Progenitor cell of endocrine pancreas (in vitro differentiated cells): ENCODE data around the gene STK32A. TPM values are rescaled to one million over a fixed set of nuclear protein-coding genes. Genes with fewer than 3 reads are reported as not detected.

Experiments used
- DNase-seq: peaks from one replicate; pipeline ENCODE4 v3.0.0; 2021; ENCODE audit warnings: low spot score; ENCODE audit not compliant: unreplicated experiment
- H3K27ac Mint-ChIP-seq: 2 replicates; pipeline ENCODE4 v1.8.0; 2021; ENCODE audit warnings: mild to moderate bottlenecking, moderate library complexity, mixed read lengths
- H3K27me3 Mint-ChIP-seq: 2 replicates; pipeline ENCODE4 v1.8.0; 2021; ENCODE audit warnings: mixed read lengths
- H3K36me3 Mint-ChIP-seq: 2 replicates; pipeline ENCODE4 v1.8.0; 2022; ENCODE audit warnings: mixed read lengths; ENCODE audit not compliant: insufficient read depth
- H3K4me1 Mint-ChIP-seq: 2 replicates; pipeline ENCODE4 v1.8.0; 2021; ENCODE audit warnings: low read depth, mixed read lengths
- H3K4me3 Mint-ChIP-seq: 2 replicates; pipeline ENCODE4 v1.8.0; 2021; ENCODE audit warnings: low read depth, mild to moderate bottlenecking, moderate library complexity, mixed read lengths
- H3K9me3 Mint-ChIP-seq: 2 replicates; pipeline ENCODE4 v1.8.0; 2021; ENCODE audit warnings: low read depth, mixed read lengths
- total RNA-seq: library from RNA; stranded (reverse); gene quantifications from 2 replicates; pipeline ENCODE4 v1.2.1, GENCODE V29; 2021
- TF ChIP-seq, protein P1 (sequence below): fragments of 200-600 bp; sonication (generic); IDR thresholded peaks from one replicate; pipeline ENCODE4 v1.5.0; 2021; ENCODE audit warnings: antibody characterized with exemption, mild to moderate bottlenecking; ENCODE audit not compliant: unreplicated experiment

The STK32A gene
- total RNA-seq, 1 donor from 2014 or later, result 1.3 TPM

DNA sequence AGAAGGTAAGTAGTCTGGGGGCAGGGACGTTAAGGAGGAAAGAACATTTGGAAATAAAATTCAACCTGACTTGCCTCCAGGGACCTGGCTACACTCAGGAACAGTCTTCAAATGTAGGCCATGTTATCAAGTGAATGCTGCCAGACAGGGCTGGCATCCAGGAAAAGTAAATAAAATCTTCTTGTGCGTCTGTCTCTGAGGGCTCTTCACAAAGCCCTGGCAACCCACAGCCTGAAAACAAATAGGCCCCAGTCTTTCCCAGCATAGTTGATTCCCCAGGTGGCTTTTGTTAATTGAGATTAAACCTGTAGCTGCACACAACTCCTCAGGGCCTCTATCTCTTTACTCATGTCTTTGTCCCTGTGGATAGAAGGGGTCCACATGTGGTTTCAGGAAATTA is 55.4 kb downstream of the STK32A start:
- Mint-ChIP-seq H3K4me3 (no peak overlapping the region), H3K4me1 (no peaks in the 10 kb centered on the region), H3K36me3 (no peaks in the 10 kb centered on the region), H3K27me3 (no peaks in the 10 kb centered on the region), H3K9me3 (peaks cover 11% of the 10 kb centered on the region), H3K27ac (no peak overlapping the region)
- TF ChIP-seq, protein P1, sequence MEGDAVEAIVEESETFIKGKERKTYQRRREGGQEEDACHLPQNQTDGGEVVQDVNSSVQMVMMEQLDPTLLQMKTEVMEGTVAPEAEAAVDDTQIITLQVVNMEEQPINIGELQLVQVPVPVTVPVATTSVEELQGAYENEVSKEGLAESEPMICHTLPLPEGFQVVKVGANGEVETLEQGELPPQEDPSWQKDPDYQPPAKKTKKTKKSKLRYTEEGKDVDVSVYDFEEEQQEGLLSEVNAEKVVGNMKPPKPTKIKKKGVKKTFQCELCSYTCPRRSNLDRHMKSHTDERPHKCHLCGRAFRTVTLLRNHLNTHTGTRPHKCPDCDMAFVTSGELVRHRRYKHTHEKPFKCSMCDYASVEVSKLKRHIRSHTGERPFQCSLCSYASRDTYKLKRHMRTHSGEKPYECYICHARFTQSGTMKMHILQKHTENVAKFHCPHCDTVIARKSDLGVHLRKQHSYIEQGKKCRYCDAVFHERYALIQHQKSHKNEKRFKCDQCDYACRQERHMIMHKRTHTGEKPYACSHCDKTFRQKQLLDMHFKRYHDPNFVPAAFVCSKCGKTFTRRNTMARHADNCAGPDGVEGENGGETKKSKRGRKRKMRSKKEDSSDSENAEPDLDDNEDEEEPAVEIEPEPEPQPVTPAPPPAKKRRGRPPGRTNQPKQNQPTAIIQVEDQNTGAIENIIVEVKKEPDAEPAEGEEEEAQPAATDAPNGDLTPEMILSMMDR, result no peak
- DNase-seq, result no peak

DNA sequence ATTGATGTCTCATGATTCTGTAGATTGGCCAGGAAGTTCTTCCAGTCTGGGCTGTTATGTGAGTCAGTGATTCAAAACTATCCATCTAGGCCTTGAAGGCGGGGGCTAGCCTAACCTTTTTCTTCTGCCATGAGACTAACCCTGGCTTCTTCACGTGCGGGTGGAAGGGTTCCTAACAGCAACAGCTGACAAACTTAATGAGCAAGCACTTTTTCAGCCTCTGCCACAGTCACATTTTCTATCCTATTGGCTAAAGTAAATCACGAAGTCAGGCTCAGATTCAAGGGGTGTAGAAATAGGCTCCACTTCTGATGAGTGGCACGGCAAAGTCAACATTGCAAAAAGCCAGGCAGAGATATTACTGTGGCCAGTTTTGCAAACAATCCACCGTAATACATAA is 68.4 kb downstream of the STK32A start:
- Mint-ChIP-seq H3K4me3 (no peak overlapping the region), H3K9me3 (peaks cover 3% of the 10 kb centered on the region), H3K27me3 (no peaks in the 10 kb centered on the region), H3K27ac (no peak overlapping the region), H3K36me3 (no peaks in the 10 kb centered on the region), H3K4me1 (no peaks in the 10 kb centered on the region)
- DNase-seq, result no peak
- TF ChIP-seq, protein P1, result no peak

DNA sequence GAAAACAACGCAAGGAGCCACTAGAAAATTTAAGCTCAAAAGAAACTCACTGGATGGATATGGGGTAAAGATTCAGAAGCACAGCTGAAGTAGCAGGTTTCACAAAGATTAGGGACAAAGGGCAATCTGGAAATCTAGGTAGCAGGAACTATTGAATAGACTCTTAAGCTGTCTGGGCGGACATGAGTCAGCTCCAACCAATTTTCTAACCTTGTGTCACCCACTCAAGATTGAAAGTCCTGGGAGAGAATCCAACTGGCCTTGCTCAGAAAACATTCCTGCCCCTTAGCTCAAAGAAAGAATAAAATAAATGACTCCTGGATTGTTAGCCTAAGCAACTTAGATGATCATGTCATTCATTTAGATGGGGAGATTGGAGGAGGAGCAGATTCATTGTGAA is 69.2 kb downstream of the STK32A start:
- no peak overlapping the region for H3K4me3 Mint-ChIP-seq
- TF ChIP-seq, protein P1, result no peak
- no peaks in the 10 kb centered on the region for H3K27me3 Mint-ChIP-seq
- no peak overlapping the region for H3K27ac Mint-ChIP-seq
- no peaks in the 10 kb centered on the region for H3K4me1 Mint-ChIP-seq
- no peaks in the 10 kb centered on the region for H3K36me3 Mint-ChIP-seq
- peaks cover 3% of the 10 kb centered on the region for H3K9me3 Mint-ChIP-seq
- DNase-seq, result no peak

DNA sequence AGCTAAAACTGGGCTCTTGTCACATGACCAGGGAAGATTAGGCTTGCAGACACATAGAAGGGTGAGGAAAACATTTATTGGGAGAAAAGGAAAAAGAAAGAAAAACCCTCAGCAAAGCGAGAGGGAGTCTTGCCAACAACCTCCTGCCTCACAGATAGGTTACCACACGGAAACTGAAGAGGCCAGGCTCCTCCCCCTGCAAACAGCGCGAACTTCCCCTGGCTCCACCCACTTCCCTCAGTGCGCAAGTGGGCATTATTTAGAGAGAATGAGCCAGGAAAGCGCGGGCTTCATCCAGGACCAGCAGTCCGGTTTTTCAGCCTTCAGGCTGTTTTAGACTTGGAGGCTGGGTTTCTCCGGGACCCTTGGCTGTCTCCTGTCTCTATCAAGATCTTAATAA is 70.3 kb downstream of the STK32A start:
- H3K4me1 Mint-ChIP-seq, result no peaks in the 10 kb centered on the region
- DNase-seq, result no peak
- no peaks in the 10 kb centered on the region for H3K27me3 Mint-ChIP-seq
- TF ChIP-seq, protein P1, result no peak
- no peak overlapping the region for H3K4me3 Mint-ChIP-seq
- no peak overlapping the region for H3K27ac Mint-ChIP-seq
- no peaks in the 10 kb centered on the region for H3K36me3 Mint-ChIP-seq
- peaks cover 3% of the 10 kb centered on the region for H3K9me3 Mint-ChIP-seq

DNA sequence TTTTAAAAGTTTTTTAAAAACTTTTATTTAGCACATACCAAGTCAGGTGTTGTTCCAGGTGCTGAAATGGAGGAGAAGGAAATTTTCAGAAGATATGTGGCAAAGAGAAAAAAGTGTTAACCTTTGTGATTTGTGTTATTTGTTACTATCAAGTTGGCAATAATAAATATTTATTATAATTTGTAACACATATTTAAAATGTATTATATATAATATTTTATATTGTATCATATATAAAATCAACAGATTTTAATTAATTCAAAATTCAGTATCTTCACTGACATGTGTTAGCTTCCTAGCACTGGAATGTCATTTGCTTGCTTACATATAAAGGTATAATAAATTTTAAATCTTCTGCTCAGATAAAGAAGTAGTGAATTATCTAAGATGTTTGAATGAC is 71.5 kb downstream of the STK32A start:
- Mint-ChIP-seq H3K4me1 (no peaks in the 10 kb centered on the region), H3K36me3 (no peaks in the 10 kb centered on the region), H3K9me3 (peaks cover 3% of the 10 kb centered on the region), H3K27ac (no peak overlapping the region), H3K4me3 (no peak overlapping the region), H3K27me3 (no peaks in the 10 kb centered on the region)
- no peak for DNase-seq
- TF ChIP-seq, protein P1, result no peak
